Activated CD8-positive, alpha-beta memory T cell treated with anti-CD3 and anti-CD28 coated beads for 4 hours (primary cell): ENCODE results near the gene DYTN.

ENCODE experiments used
- DNase-seq, 2 donors: peaks; one replicate each; pipeline ENCODE4 v3.0.0-alpha.2; 2020; ENCODE audit warnings: low read depth in 2 of 2

Gene DYTN

GRCh38 chr2:206700156-206700555 lies 18.0 kb downstream of the DYTN start:
- no peak for DNase-seq

- no peak for DNase-seq
These were observed 19.4 kb downstream of the DYTN start for GRCh38 chr2:206698811-206699210.

GRCh38 chr2:206696910-206697309 lies 21.3 kb downstream of the DYTN start:
- DNase-seq, result no peak

- no peak for DNase-seq
These were observed 24.6 kb downstream of the DYTN start for GRCh38 chr2:206693399-206694137.

- DNase-seq, result no peak
These were observed 25.2 kb downstream of the DYTN start for GRCh38 chr2:206692971-206693370.

GRCh38 chr2:206688990-206689389 lies 29.2 kb downstream of the DYTN start:
- DNase-seq, result no peak

GRCh38 chr2:206688453-206688852 lies 29.7 kb downstream of the DYTN start:
- no peak for DNase-seq

GRCh38 chr2:206683546-206683945 lies 34.6 kb downstream of the DYTN start:
- DNase-seq, result no peak

GRCh38 chr2:206670531-206671319 lies 47.5 kb downstream of the DYTN start:
- DNase-seq, result no peak

- no peak for DNase-seq
These were observed 52.9 kb downstream of the DYTN start for GRCh38 chr2:206665251-206665650.

GRCh38 chr2:206657087-206657486 lies 61.1 kb downstream of the DYTN start:
- no peak for DNase-seq

GRCh38 chr2:206647985-206648384 lies 70.2 kb downstream of the DYTN start:
- no peak for DNase-seq

GRCh38 chr2:206642075-206643025 lies 75.8 kb downstream of the DYTN start, which contains the start of gene FAM237A:
TSS of gene FAM237A (plus strand) at chr2:206642487. CDS start at chr2:206644237, 1,750 bp downstream.
- no peak for DNase-seq

- no peak for DNase-seq
These were observed 77.0 kb downstream of the DYTN start for GRCh38 chr2:206641226-206641625.

GRCh38 chr2:206639636-206640035 lies 78.6 kb downstream of the DYTN start:
- DNase-seq, result no peak

GRCh38 chr2:206635015-206635414 lies 83.2 kb downstream of the DYTN start:
- no peak for DNase-seq

- DNase-seq, result no peak
These were observed 86.9 kb downstream of the DYTN start for GRCh38 chr2:206631340-206631739.

- no peak for DNase-seq
These were observed 90.6 kb downstream of the DYTN start for GRCh38 chr2:206627632-206628031.

- DNase-seq, result no peak
These were observed 92.1 kb downstream of the DYTN start for GRCh38 chr2:206626108-206626507.

- no peak for DNase-seq
These were observed 99.2 kb downstream of the DYTN start for GRCh38 chr2:206619011-206619410.

- no peak for DNase-seq
These were observed 102.0 kb downstream of the DYTN start for GRCh38 chr2:206616151-206616550.
